ENCODE measurements around the gene ARHGAP32.

GRCh38 chr11:129145276-129145675, 46.8 kb downstream of the ARHGAP32 start:
- TF ChIP-seq CTCF (IDR thresholded peaks at IDR 0.05), result no peak
- no peak for TF ChIP-seq POLR2A (IDR thresholded peaks at IDR 0.05)

Data from lower leg skin (tissue), 3 donors.